Stomach (tissue), 9 donors: Measurements from ENCODE around the gene TOX3. TPM values are rescaled to one million over a fixed set of nuclear protein-coding genes. Genes with fewer than 3 reads are reported as not detected.

Source experiments
- DNase-seq, 2 donors: peaks; one replicate each; pipeline versions ENCODE4 v3.0.0 to v3.0.0-alpha.2; 2013 to 2019
- H3K27ac ChIP-seq, 5 donors: fragments of 200-600 bp in 4 of 5; sonication (generic) in 4 of 5; one replicate each; pipeline ENCODE4 v1.5.1; 2013 to 2019; ENCODE audit warnings: mild to moderate bottlenecking in 1 of 5, moderate library complexity in 1 of 5
- H3K27me3 ChIP-seq, 3 donors: fragments of 200-600 bp; sonication (generic); one replicate each; pipeline ENCODE4 v1.5.1; 2017 to 2019; ENCODE audit warnings: mixed run types in 1 of 3
- H3K36me3 ChIP-seq, 4 donors: fragments of 200-600 bp; sonication (generic); 1 replicate in 3 of 4; 2 replicates in 1 of 4; pipeline ENCODE4 v1.5.1; 2016 to 2019
- H3K4me1 ChIP-seq, 4 donors: fragments of 200-600 bp; sonication (generic); one replicate each; pipeline ENCODE4 v1.5.1; 2016 to 2019
- H3K4me3 ChIP-seq, 4 donors: fragments of 200-600 bp; sonication (generic) in 3 of 4; one replicate each; pipeline ENCODE4 v1.5.1; 2016 to 2019; ENCODE audit warnings: mild to moderate bottlenecking in 1 of 4
- H3K9me3 ChIP-seq, 4 donors: fragments of 200-600 bp; sonication (generic); one replicate each; pipeline ENCODE4 v1.5.1; 2016 to 2019
- EP300 ChIP-seq: sonication (generic); formaldehyde crosslinking; IDR thresholded peaks from one replicate; pipeline ENCODE4 v1.6.1; 2017; ENCODE audit warnings: antibody characterized with exemption
- POLR2A ChIP-seq, 4 donors: fragments of 450-650 bp; IDR thresholded peaks; one replicate each; pipeline ENCODE4 v1.6.1; 2016; ENCODE audit warnings: antibody characterized with exemption in 4 of 4, control low read depth in 2 of 4, mild to moderate bottlenecking in 1 of 4, moderate library complexity in 1 of 4
- POLR2AphosphoS5 ChIP-seq, 3 donors: sonication (generic); formaldehyde crosslinking; IDR thresholded peaks; one replicate each; pipeline ENCODE4 v1.6.1; 2016; ENCODE audit warnings: antibody characterized with exemption in 3 of 3
- WGBS, 5 donors: extraction: QIAGEN DNeasy Blood & Tissue Kit in 3 of 5; methylation state at CpG; one replicate each; pipeline versions ENCODE4 v1.1.5 to v1.1.7; 2013 to 2018; 5-methylcytosine and 5-hydroxymethylcytosine counted together
- intact Hi-C: fragments of 100-400 bp; cut with DNase I; formaldehyde crosslinking; loops from one replicate; pipeline ENCODE4 v1.15.1; 2023; ENCODE audit warnings: low total_unique reads
- polyA plus RNA-seq, 3 donors: library from polyadenylated mRNA; stranded (reverse); fragments of 200-250 nt; gene quantifications; one replicate each; pipeline ENCODE4 v1.2.3, GENCODE V29; 2013
- total RNA-seq, 5 donors: library from RNA; depleted of rRNA; stranded (reverse); fragments of >200 nt; gene quantifications; one replicate each; pipeline versions ENCODE4 v1.1.0 to v1.2.3, GENCODE V29; 2014 to 2016
- TF ChIP-seq, protein P1 (sequence below), 7 experiments: fragments of 450-650 bp in 4 of 7; fragments of 200-600 bp in 3 of 7; sonication (generic) in 3 of 7; IDR thresholded peaks; one replicate each; pipeline ENCODE4 v1.5.1; 2016 to 2019; ENCODE audit warnings: antibody characterized with exemption in 7 of 7, control low read depth in 2 of 7, mild to moderate bottlenecking in 1 of 7
- donor health status: healthy with polysubstance abuse.
- donor health status: Bipolar disorder and iron deficiency.
- donor health status: healthy.

The TOX3 gene
- total and polyA plus RNA-seq, 8 donors: 6.4 to 169 (median 11.1) TPM

DNA sequence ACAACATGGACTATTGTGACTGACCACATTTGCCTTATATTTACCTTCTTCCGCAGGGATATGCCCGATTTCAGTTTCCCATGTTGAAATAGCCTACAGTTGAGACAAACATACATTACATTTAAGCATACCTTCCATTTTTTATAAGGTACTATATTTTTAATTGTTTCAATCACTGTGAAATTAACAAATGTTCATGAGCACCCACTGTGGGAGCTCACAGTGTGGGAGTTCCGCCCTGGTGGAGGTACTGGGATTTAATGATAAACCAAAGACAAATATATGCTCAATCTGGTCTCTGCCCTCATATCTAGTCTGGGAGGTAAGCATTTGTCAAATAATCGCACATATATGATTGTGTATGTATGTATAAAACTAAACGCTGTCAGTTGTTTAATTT lies 15.8 kb upstream of the TOX3 start:
- intact Hi-C loops: no loop called here
- H3K27ac ChIP-seq: peak overlapping the region; percentile 72 to 86 (median 84)
- 35 to 57% (median 55%) methylated on average over 5 of the region's 5 CpGs for WGBS, 5 donors

DNA sequence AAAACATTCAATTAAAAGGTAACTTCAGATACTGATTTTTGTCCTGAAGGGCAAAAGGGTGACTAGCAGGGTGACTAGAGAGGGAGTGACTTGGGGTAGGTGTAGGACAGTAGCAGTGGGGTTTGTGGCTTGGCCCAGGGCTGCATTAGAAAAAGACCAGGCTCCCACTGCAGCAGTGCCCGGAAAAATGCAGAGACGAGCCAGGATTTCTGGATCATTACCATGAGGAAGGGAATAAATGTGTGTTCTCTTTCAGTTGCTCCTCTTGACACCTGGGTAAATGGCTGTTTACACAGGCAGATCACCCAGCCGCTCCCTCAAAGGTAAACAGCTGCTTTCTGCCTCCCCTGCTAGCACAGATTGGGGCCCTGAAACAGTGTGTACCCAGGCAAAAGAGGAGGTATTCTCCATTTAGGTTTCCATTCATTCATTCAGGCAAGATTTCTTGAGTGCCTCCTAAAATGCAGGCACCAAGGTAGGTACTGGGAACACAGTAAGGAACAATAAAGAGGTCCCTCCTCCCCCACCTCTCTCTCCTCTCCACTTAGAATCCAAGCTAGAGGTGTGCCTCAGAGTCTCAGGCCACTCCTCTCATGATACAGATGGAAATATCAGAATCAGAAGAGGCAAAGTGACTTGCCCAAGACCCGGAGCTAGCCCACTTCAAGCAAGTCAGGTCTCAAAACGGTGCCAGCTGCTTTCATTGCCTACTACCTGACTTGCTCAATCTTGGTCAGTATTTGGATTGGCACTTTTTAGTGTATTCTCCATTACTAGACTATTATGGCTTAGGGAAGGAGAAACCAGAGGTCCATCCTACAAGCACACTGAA lies 15.2 kb upstream of the TOX3 start:
- H3K27ac ChIP-seq: peak overlapping the region; percentile 72 to 86 (median 84)
- DNase-seq: peak; percentile 74 to 75
- 22 to 41% (median 34%) methylated on average over 5 of the region's 5 CpGs for WGBS, 5 donors

More for the DNA sequence above, 15.8 kb upstream of the TOX3 start:
- TF ChIP-seq POLR2AphosphoS5 (IDR thresholded peaks at IDR 0.05) (no peak), EP300 (no peak), POLR2A (IDR thresholded peaks at IDR 0.05) (no peak)
- TF ChIP-seq, protein P1, sequence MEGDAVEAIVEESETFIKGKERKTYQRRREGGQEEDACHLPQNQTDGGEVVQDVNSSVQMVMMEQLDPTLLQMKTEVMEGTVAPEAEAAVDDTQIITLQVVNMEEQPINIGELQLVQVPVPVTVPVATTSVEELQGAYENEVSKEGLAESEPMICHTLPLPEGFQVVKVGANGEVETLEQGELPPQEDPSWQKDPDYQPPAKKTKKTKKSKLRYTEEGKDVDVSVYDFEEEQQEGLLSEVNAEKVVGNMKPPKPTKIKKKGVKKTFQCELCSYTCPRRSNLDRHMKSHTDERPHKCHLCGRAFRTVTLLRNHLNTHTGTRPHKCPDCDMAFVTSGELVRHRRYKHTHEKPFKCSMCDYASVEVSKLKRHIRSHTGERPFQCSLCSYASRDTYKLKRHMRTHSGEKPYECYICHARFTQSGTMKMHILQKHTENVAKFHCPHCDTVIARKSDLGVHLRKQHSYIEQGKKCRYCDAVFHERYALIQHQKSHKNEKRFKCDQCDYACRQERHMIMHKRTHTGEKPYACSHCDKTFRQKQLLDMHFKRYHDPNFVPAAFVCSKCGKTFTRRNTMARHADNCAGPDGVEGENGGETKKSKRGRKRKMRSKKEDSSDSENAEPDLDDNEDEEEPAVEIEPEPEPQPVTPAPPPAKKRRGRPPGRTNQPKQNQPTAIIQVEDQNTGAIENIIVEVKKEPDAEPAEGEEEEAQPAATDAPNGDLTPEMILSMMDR (IDR thresholded peaks at IDR 0.05): no peak
- no peaks in the 10 kb centered on the region for H3K9me3 ChIP-seq
- H3K4me3 ChIP-seq: no peak overlapping the region
- H3K27me3 ChIP-seq: no peaks in the 10 kb centered on the region
- no peaks in the 10 kb centered on the region for H3K36me3 ChIP-seq
- no peak for DNase-seq
- H3K4me1 ChIP-seq: peaks cover 13 to 65% (median 22%) of the 10 kb centered on the region in 4 donors

DNA sequence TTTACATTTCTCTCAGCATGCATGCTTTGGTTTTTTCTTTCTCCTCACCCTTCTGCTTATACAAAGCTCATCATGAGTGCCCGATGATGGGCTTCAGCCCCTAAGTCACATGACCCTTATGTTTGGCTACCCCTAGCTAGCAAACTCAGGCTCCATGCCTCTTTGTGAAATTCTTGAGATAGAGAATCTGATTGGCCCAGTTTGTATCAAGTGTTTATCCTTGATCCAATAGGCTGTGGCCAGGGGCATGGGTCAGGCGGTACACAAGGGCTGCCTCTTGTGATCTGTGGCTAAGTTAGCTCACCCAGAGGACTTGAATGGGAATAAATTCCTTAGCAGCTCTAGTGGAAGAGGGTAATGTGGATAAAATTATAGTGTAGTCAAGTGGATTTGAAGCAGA lies 11.5 kb upstream of the TOX3 start:
- H3K27me3 ChIP-seq: no peaks in the 10 kb centered on the region
- WGBS, 5 donors: 49 to 86% (median 59%) methylated on average over 2 of the region's 2 CpGs
- H3K36me3 ChIP-seq: no peaks in the 10 kb centered on the region
- peaks cover 11 to 53% (median 14%) of the 10 kb centered on the region in 4 donors for H3K4me1 ChIP-seq
- DNase-seq: no peak
- TF ChIP-seq, protein P1 (IDR thresholded peaks at IDR 0.05): no peak
- TF ChIP-seq POLR2AphosphoS5 (IDR thresholded peaks at IDR 0.05): no peak
- H3K4me3 ChIP-seq: no peak overlapping the region
- intact Hi-C loops: no loop called here
- peak overlapping the region; percentile 9 to 86 (median 45) for H3K27ac ChIP-seq
- no peaks in the 10 kb centered on the region for H3K9me3 ChIP-seq

More for the DNA sequence above, 15.2 kb upstream of the TOX3 start:
- intact Hi-C loops: no loop called here
- Histone ChIP-seq H3K9me3 (no peaks in the 10 kb centered on the region), H3K27me3 (no peaks in the 10 kb centered on the region), H3K36me3 (no peaks in the 10 kb centered on the region), H3K4me1 (peaks cover 13 to 71% (median 22%) of the 10 kb centered on the region in 4 donors), H3K4me3 (no peak overlapping the region)
- no peak for TF ChIP-seq EP300
- no peak for TF ChIP-seq POLR2A (IDR thresholded peaks at IDR 0.05)
- TF ChIP-seq POLR2AphosphoS5 (IDR thresholded peaks at IDR 0.05): peak in 2 of 3 donors; percentile 84 to 85
- TF ChIP-seq, protein P1 (IDR thresholded peaks at IDR 0.05): no peak

DNA sequence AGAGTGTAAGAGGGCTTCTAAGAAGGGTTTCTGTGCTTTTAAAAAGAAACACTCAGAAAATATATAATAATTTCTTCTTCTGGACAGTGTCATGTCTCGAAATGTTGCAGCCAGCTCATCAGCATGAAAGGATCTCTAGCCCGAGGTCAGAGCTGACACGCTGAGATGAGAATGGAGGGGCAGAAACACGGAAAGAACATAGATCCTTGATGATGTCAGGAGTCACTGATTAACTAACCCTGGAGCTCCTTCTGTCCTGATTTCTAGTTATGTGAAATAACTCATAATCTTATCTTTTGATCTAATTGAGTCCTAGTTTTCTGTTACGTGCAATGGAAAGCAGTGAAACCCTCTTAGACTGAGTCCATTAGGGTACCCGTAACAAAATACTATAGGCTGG lies 10.3 kb upstream of the TOX3 start:
- H3K36me3 ChIP-seq: no peaks in the 10 kb centered on the region
- H3K4me1 ChIP-seq: peaks cover 5 to 41% (median 10%) of the 10 kb centered on the region in 4 donors
- H3K27ac ChIP-seq: peak overlapping the region in 3 of 5 donors; percentile 15 to 86 (median 18)
- 57 to 70% (median 59%) methylated on average over 6 of the region's 6 CpGs for WGBS, 5 donors
- no peak overlapping the region for H3K4me3 ChIP-seq
- intact Hi-C loops: no loop called here
- H3K27me3 ChIP-seq: no peaks in the 10 kb centered on the region
- H3K9me3 ChIP-seq: no peaks in the 10 kb centered on the region
- TF ChIP-seq POLR2AphosphoS5 (IDR thresholded peaks at IDR 0.05) (no peak), POLR2A (IDR thresholded peaks at IDR 0.05) (no peak), EP300 (no peak)
- TF ChIP-seq, protein P1 (IDR thresholded peaks at IDR 0.05): no peak
- DNase-seq: peak in 1 of 2 donors; percentile 42
